ENCODE data around the gene PDE3B.
A peak's percentile ranks its signal among the peaks of the same experiment; 100 is the strongest.
"Not testable (repeated sequence)": the region's sequence is repeated elsewhere in the genome, so short reads cannot be mapped to it uniquely, and the experiment has no call there.

PDE3B gene

DNA sequence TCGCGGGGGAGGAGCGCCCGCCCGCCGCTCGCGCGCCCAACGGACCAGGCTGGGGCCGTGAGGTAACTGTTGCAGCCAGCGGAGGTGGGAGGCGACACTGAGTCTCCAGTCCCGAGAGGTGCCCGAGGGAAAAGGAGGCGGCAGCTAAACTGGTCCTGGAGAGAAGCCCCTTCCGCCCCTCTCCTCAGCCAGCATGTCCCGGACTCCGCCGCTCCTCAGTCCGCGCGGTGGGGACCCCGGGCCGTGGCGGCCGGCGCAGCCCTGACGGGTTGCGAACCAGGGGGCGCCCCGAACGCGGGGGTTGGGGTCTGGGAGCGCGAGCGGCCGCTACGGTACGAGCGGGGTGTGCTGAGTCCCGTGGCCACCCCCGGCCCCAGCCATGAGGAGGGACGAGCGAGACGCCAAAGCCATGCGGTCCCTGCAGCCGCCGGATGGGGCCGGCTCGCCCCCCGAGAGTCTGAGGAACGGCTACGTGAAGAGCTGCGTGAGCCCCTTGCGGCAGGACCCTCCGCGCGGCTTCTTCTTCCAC lies at the start of gene PDE3B:
TSS of gene PDE3B (plus strand) at position 108 of the 529 bp plus-strand sequence. CDS start at position 380, 272 bp downstream.
- peak within 1 kb of the TSS; percentile 78 to 97 for H3K4me3 ChIP-seq (ENCODE audit: low read length in 2 of 2)
- H3K9me3 ChIP-seq (ENCODE audit: control insufficient read depth in 2 of 2, low read length in 2 of 2), result no peaks in the 10 kb centered on the region
- peak within 1 kb of the TSS; percentile 79 to 95 for H3K9ac ChIP-seq (ENCODE audit: low read depth in 1 of 2, low read length in 2 of 2)
- H3K36me3 ChIP-seq (ENCODE audit: control insufficient read depth in 2 of 2, insufficient read depth in 2 of 2, low read length in 2 of 2), result no peaks in the 10 kb centered on the region
- peak within 1 kb of the TSS; percentile 80 to 88 for H3K27ac ChIP-seq (ENCODE audit: low read depth in 2 of 2, low read length in 2 of 2)
- peaks cover 6 to 17% of the 10 kb centered on the region in 2 donors for H3K4me1 ChIP-seq (ENCODE audit: control insufficient read depth in 2 of 2, insufficient read depth in 2 of 2, low read length in 2 of 2)
- no peaks in the 10 kb centered on the region for H3K27me3 ChIP-seq (ENCODE audit: control insufficient read depth in 2 of 2, insufficient read depth in 2 of 2, low read length in 2 of 2)

DNA sequence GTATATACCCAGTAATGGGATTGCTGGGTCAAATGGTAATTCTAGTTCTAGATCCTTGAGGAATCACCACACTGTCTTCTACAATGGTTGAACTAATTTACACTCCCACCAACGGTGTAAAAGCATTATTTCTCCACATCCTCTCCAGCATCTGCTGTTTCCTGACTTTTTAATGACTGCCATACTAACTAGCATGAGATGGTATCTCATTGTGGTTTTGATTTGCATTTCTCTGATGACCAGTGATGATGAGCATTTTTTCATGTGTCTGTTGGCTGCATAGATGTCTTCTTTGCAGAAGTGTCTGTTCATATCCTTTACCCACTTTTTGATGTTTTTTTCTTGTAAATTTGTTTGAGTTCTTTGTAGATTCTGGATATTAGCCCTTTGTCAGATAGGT lies 48.3 kb upstream of the PDE3B start:
- H3K9me3 ChIP-seq (ENCODE audit: control insufficient read depth in 2 of 2, low read length in 2 of 2); H3K9ac ChIP-seq (ENCODE audit: low read depth in 1 of 2, low read length in 2 of 2): not testable (repeated sequence)

DNA sequence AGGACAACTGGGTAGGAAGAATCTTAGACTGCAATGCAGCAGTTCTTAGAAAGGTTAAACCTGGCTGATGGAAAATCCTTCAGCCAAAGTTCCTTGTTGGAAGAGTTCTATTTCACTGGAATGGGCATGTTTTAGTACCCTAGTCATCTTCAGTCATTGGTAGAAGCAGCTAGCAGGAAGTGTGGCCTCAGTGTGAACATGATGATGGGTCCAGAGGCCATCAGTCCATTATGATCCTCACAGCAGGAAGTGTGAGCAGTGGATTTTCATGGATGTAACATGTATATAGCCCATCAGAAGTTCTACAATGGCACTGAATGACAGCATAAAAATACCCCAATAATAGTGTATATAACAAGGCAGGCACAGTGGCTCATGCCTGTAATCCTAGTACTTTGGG lies 35.9 kb upstream of the PDE3B start:
- Histone ChIP-seq H3K4me3 (ENCODE audit: low read length in 2 of 2) (no peak overlapping the region), H3K4me1 (ENCODE audit: control insufficient read depth in 2 of 2, insufficient read depth in 2 of 2, low read length in 2 of 2) (peaks cover 0 to 1% of the 10 kb centered on the region in 2 donors), H3K9ac (ENCODE audit: low read depth in 1 of 2, low read length in 2 of 2) (no peak overlapping the region), H3K9me3 (ENCODE audit: control insufficient read depth in 2 of 2, low read length in 2 of 2) (peaks cover 0 to 3% of the 10 kb centered on the region in 2 donors), H3K36me3 (ENCODE audit: control insufficient read depth in 2 of 2, insufficient read depth in 2 of 2, low read length in 2 of 2) (peaks cover 2% of the 10 kb centered on the region in 2 donors), H3K27me3 (ENCODE audit: control insufficient read depth in 2 of 2, insufficient read depth in 2 of 2, low read length in 2 of 2) (no peaks in the 10 kb centered on the region), H3K27ac (ENCODE audit: low read depth in 2 of 2, low read length in 2 of 2) (no peak overlapping the region)

More for the DNA sequence above, 48.3 kb upstream of the PDE3B start:
- not testable (repeated sequence) for H3K4me3 ChIP-seq (ENCODE audit: low read length in 2 of 2); H3K27ac ChIP-seq (ENCODE audit: low read depth in 2 of 2, low read length in 2 of 2); H3K4me1 ChIP-seq (ENCODE audit: control insufficient read depth in 2 of 2, insufficient read depth in 2 of 2, low read length in 2 of 2); H3K36me3 ChIP-seq (ENCODE audit: control insufficient read depth in 2 of 2, insufficient read depth in 2 of 2, low read length in 2 of 2); H3K27me3 ChIP-seq (ENCODE audit: control insufficient read depth in 2 of 2, insufficient read depth in 2 of 2, low read length in 2 of 2)

GRCh38 chr11:14609902-14610301 lies 33.7 kb upstream of the PDE3B start:
- H3K27ac ChIP-seq (ENCODE audit: low read depth in 2 of 2, low read length in 2 of 2), result no peak overlapping the region
- H3K9ac ChIP-seq (ENCODE audit: low read depth in 1 of 2, low read length in 2 of 2), result no peak overlapping the region
- peaks cover 0 to 3% of the 10 kb centered on the region in 2 donors for H3K4me1 ChIP-seq (ENCODE audit: control insufficient read depth in 2 of 2, insufficient read depth in 2 of 2, low read length in 2 of 2)
- peaks cover 0 to 3% of the 10 kb centered on the region in 2 donors for H3K9me3 ChIP-seq (ENCODE audit: control insufficient read depth in 2 of 2, low read length in 2 of 2)
- H3K27me3 ChIP-seq (ENCODE audit: control insufficient read depth in 2 of 2, insufficient read depth in 2 of 2, low read length in 2 of 2), result no peaks in the 10 kb centered on the region
- H3K4me3 ChIP-seq (ENCODE audit: low read length in 2 of 2), result no peak overlapping the region
- H3K36me3 ChIP-seq (ENCODE audit: control insufficient read depth in 2 of 2, insufficient read depth in 2 of 2, low read length in 2 of 2), result peaks cover 2% of the 10 kb centered on the region in 2 donors

GRCh38 chr11:14611939-14612338 lies 31.7 kb upstream of the PDE3B start:
- Histone ChIP-seq H3K4me3 (ENCODE audit: low read length in 2 of 2) (no peak overlapping the region), H3K27ac (ENCODE audit: low read depth in 2 of 2, low read length in 2 of 2) (no peak overlapping the region), H3K9me3 (ENCODE audit: control insufficient read depth in 2 of 2, low read length in 2 of 2) (no peaks in the 10 kb centered on the region), H3K9ac (ENCODE audit: low read depth in 1 of 2, low read length in 2 of 2) (no peak overlapping the region), H3K27me3 (ENCODE audit: control insufficient read depth in 2 of 2, insufficient read depth in 2 of 2, low read length in 2 of 2) (no peaks in the 10 kb centered on the region), H3K4me1 (ENCODE audit: control insufficient read depth in 2 of 2, insufficient read depth in 2 of 2, low read length in 2 of 2) (peaks cover 0 to 3% of the 10 kb centered on the region in 2 donors), H3K36me3 (ENCODE audit: control insufficient read depth in 2 of 2, insufficient read depth in 2 of 2, low read length in 2 of 2) (peaks cover 0 to 2% of the 10 kb centered on the region in 2 donors)

DNA sequence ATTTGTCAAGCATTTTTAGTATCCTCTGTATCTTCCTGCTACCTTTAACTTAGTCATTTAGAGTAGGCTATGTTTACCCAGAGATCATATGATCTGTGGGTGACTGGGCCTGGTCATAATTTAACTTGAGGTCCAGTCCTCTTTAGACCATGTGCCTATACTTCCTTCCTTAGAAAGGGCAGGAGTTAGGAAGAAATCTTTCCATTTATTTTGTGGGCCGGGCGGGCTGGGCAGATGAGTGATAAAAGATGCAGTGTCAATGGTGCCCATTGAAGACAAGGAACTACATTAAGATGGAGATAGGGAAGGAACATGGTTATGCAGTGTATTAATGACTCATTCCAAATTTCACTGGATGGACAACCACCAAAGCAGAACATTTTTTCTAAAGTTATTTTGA lies 30.9 kb upstream of the PDE3B start:
- Histone ChIP-seq H3K36me3 (ENCODE audit: control insufficient read depth in 2 of 2, insufficient read depth in 2 of 2, low read length in 2 of 2) (peaks cover 0 to 2% of the 10 kb centered on the region in 2 donors), H3K9ac (ENCODE audit: low read depth in 1 of 2, low read length in 2 of 2) (no peak overlapping the region), H3K4me1 (ENCODE audit: control insufficient read depth in 2 of 2, insufficient read depth in 2 of 2, low read length in 2 of 2) (peaks cover 0 to 4% of the 10 kb centered on the region in 2 donors), H3K4me3 (ENCODE audit: low read length in 2 of 2) (no peak overlapping the region), H3K27me3 (ENCODE audit: control insufficient read depth in 2 of 2, insufficient read depth in 2 of 2, low read length in 2 of 2) (no peaks in the 10 kb centered on the region), H3K9me3 (ENCODE audit: control insufficient read depth in 2 of 2, low read length in 2 of 2) (no peaks in the 10 kb centered on the region), H3K27ac (ENCODE audit: low read depth in 2 of 2, low read length in 2 of 2) (no peak overlapping the region)

GRCh38 chr11:14614091-14614622 lies 29.4 kb upstream of the PDE3B start:
- H3K27me3 ChIP-seq (ENCODE audit: control insufficient read depth in 2 of 2, insufficient read depth in 2 of 2, low read length in 2 of 2), result no peaks in the 10 kb centered on the region

GRCh38 chr11:14617241-14618027 lies 26.2 kb upstream of the PDE3B start:
- Histone ChIP-seq H3K36me3 (ENCODE audit: control insufficient read depth in 2 of 2, insufficient read depth in 2 of 2, low read length in 2 of 2) (no peaks in the 10 kb centered on the region), H3K9me3 (ENCODE audit: control insufficient read depth in 2 of 2, low read length in 2 of 2) (no peaks in the 10 kb centered on the region), H3K9ac (ENCODE audit: low read depth in 1 of 2, low read length in 2 of 2) (no peak overlapping the region), H3K4me3 (ENCODE audit: low read length in 2 of 2) (peak overlapping the region in 1 of 2 donors; percentile 5), H3K27me3 (ENCODE audit: control insufficient read depth in 2 of 2, insufficient read depth in 2 of 2, low read length in 2 of 2) (no peaks in the 10 kb centered on the region), H3K27ac (ENCODE audit: low read depth in 2 of 2, low read length in 2 of 2) (peak overlapping the region in 1 of 2 donors; percentile 23), H3K4me1 (ENCODE audit: control insufficient read depth in 2 of 2, insufficient read depth in 2 of 2, low read length in 2 of 2) (peaks cover 6 to 25% of the 10 kb centered on the region in 2 donors)

More at GRCh38 chr11:14614091-14614622, 29.4 kb upstream of the PDE3B start:
- Histone ChIP-seq H3K27ac (ENCODE audit: low read depth in 2 of 2, low read length in 2 of 2) (no peak overlapping the region), H3K4me1 (ENCODE audit: control insufficient read depth in 2 of 2, insufficient read depth in 2 of 2, low read length in 2 of 2) (peaks cover 6 to 13% of the 10 kb centered on the region in 2 donors), H3K4me3 (ENCODE audit: low read length in 2 of 2) (no peak overlapping the region), H3K9ac (ENCODE audit: low read depth in 1 of 2, low read length in 2 of 2) (no peak overlapping the region), H3K9me3 (ENCODE audit: control insufficient read depth in 2 of 2, low read length in 2 of 2) (no peaks in the 10 kb centered on the region), H3K36me3 (ENCODE audit: control insufficient read depth in 2 of 2, insufficient read depth in 2 of 2, low read length in 2 of 2) (peaks cover 0 to 2% of the 10 kb centered on the region in 2 donors)

- Histone ChIP-seq H3K4me1 (ENCODE audit: control insufficient read depth in 2 of 2, insufficient read depth in 2 of 2, low read length in 2 of 2) (peaks cover 6 to 22% of the 10 kb centered on the region in 2 donors), H3K9ac (ENCODE audit: low read depth in 1 of 2, low read length in 2 of 2) (no peak overlapping the region)
These were observed 25.5 kb upstream of the PDE3B start for GRCh38 chr11:14618060-14618459.

More at GRCh38 chr11:14618060-14618459, 25.5 kb upstream of the PDE3B start:
- Histone ChIP-seq H3K4me3 (ENCODE audit: low read length in 2 of 2) (peak overlapping the region in 1 of 2 donors; percentile 5), H3K36me3 (ENCODE audit: control insufficient read depth in 2 of 2, insufficient read depth in 2 of 2, low read length in 2 of 2) (no peaks in the 10 kb centered on the region), H3K27me3 (ENCODE audit: control insufficient read depth in 2 of 2, insufficient read depth in 2 of 2, low read length in 2 of 2) (no peaks in the 10 kb centered on the region), H3K9me3 (ENCODE audit: control insufficient read depth in 2 of 2, low read length in 2 of 2) (no peaks in the 10 kb centered on the region), H3K27ac (ENCODE audit: low read depth in 2 of 2, low read length in 2 of 2) (peak overlapping the region in 1 of 2 donors; percentile 23)
